Thoracic aorta (tissue), 2 donors: Measurements from ENCODE around the gene SHISA3. TPM values are rescaled to one million over a fixed set of nuclear protein-coding genes. Genes with fewer than 3 reads are reported as not detected.
A peak's percentile ranks its signal among the peaks of the same experiment; 100 is the strongest.

Source experiments
- ATAC-seq: fragments of 150-250 bp; one replicate; pipeline ENCODE4 v1.8.0; 2017; ENCODE audit warnings: low read depth; ENCODE audit not compliant: insufficient number of reproducible peaks, low FRiP score
- DNase-seq: peaks from one replicate; pipeline ENCODE4 v3.0.0-alpha.2; 2020; ENCODE audit warnings: low spot score
- H3K27ac ChIP-seq, 2 donors: fragments of 200-600 bp; sonication (generic); 1 replicate in 1 of 2; 2 replicates in 1 of 2; pipeline ENCODE4 v1.5.1; 2016; ENCODE audit warnings: mild to moderate bottlenecking in 2 of 2, moderate library complexity in 2 of 2
- H3K27me3 ChIP-seq: fragments of 200-600 bp; sonication (generic); replicated peaks from 2 replicates; pipeline ENCODE4 v1.6.0; 2016; ENCODE audit warnings: mild to moderate bottlenecking; ENCODE audit not compliant: insufficient read depth
- H3K36me3 ChIP-seq: fragments of 200-600 bp; sonication (generic); one replicate; pipeline ENCODE4 v1.5.1; 2016
- H3K4me1 ChIP-seq, 2 donors: fragments of 200-600 bp; sonication (generic); 1 replicate in 1 of 2; 2 replicates in 1 of 2; pipeline versions ENCODE4 v1.5.1 to v1.6.0; 2016; ENCODE audit warnings: low read depth in 2 of 2, mild to moderate bottlenecking in 1 of 2; ENCODE audit not compliant: control insufficient read depth in 1 of 2
- H3K4me3 ChIP-seq: fragments of 200-600 bp; sonication (generic); 2 replicates; pipeline ENCODE4 v1.5.1; 2016; ENCODE audit warnings: mild to moderate bottlenecking
- H3K9me3 ChIP-seq: fragments of 200-600 bp; sonication (generic); 2 replicates; pipeline ENCODE4 v1.5.1; 2016
- CTCF ChIP-seq: fragments of 200-600 bp; sonication (generic); IDR thresholded peaks from one replicate; pipeline ENCODE4 v1.5.1; 2019; ENCODE audit warnings: antibody characterized with exemption
- total RNA-seq, 2 donors: library from RNA; depleted of rRNA; stranded (reverse); fragments of >200 nt; gene quantifications; one replicate each; pipeline versions ENCODE4 v1.1.0 to v1.2.3, GENCODE V29; 2016

SHISA3 gene
- total RNA-seq, result 10 to 100 TPM; 15.0 to 30.1 TPM

- H3K36me3 ChIP-seq, result no peaks in the 10 kb centered on the region
- no peak for TF ChIP-seq CTCF
- no peaks in the 10 kb centered on the region for H3K9me3 ChIP-seq
- H3K4me1 ChIP-seq, result peaks cover 3 to 26% of the 10 kb centered on the region in 2 donors
- DNase-seq (no peak), ATAC-seq (no peak)
- H3K4me3 ChIP-seq, result peak within 1 kb of the TSS; percentile 83
- H3K27me3 ChIP-seq, result no peaks in the 10 kb centered on the region
- H3K27ac ChIP-seq, result no peak within 1 kb of the TSS
Measured at GRCh38 chr4:42396752-42397634, at the start of gene SHISA3. SHISA3 (plus strand) TSS chr4:42397488; CDS start chr4:42398057, 569 bp downstream.

GRCh38 chr4:42348247-42348646 is 49.0 kb upstream of the SHISA3 start:
- no peak for ATAC-seq
- no peaks in the 10 kb centered on the region for H3K27me3 ChIP-seq
- no peaks in the 10 kb centered on the region for H3K36me3 ChIP-seq
- no peaks in the 10 kb centered on the region for H3K4me1 ChIP-seq
- no peak overlapping the region for H3K27ac ChIP-seq
- no peak for DNase-seq
- no peaks in the 10 kb centered on the region for H3K9me3 ChIP-seq
- H3K4me3 ChIP-seq, result no peak overlapping the region
- no peak for TF ChIP-seq CTCF

GRCh38 chr4:42348692-42349091 is 48.6 kb upstream of the SHISA3 start:
- TF ChIP-seq CTCF, result no peak
- ATAC-seq, result no peak
- Histone ChIP-seq H3K36me3 (no peaks in the 10 kb centered on the region), H3K4me3 (no peak overlapping the region), H3K4me1 (no peaks in the 10 kb centered on the region), H3K27ac (no peak overlapping the region), H3K27me3 (no peaks in the 10 kb centered on the region), H3K9me3 (no peaks in the 10 kb centered on the region)
- no peak for DNase-seq

GRCh38 chr4:42350611-42351182 is 46.6 kb upstream of the SHISA3 start:
- Histone ChIP-seq H3K36me3 (no peaks in the 10 kb centered on the region), H3K27me3 (no peaks in the 10 kb centered on the region), H3K27ac (no peak overlapping the region), H3K4me3 (no peak overlapping the region), H3K9me3 (no peaks in the 10 kb centered on the region), H3K4me1 (no peaks in the 10 kb centered on the region)
- TF ChIP-seq CTCF, result no peak
- DNase-seq (no peak), ATAC-seq (no peak)

- Histone ChIP-seq H3K4me3 (no peak overlapping the region), H3K9me3 (no peaks in the 10 kb centered on the region), H3K27ac (no peak overlapping the region), H3K4me1 (no peaks in the 10 kb centered on the region), H3K36me3 (no peaks in the 10 kb centered on the region), H3K27me3 (no peaks in the 10 kb centered on the region)
- DNase-seq, result no peak
- no peak for ATAC-seq
- TF ChIP-seq CTCF, result no peak
Measured at GRCh38 chr4:42352049-42352448, 45.2 kb upstream of the SHISA3 start.
